Stimulated activated CD8-positive, alpha-beta memory T cell treated with anti-CD3 and anti-CD28 coated beads, Interleukin-7, amount 100 ng/mL, for 24 hours (primary cell): ENCODE data around the gene CIB1.
A peak's percentile ranks its signal among the peaks of the same experiment; 100 is the strongest.
"Not testable (repeated sequence)": the region's sequence is repeated elsewhere in the genome, so short reads cannot be mapped to it uniquely, and the experiment has no call there.

Experiments used
- DNase-seq: peaks from one replicate; pipeline ENCODE4 v3.0.0-alpha.2; 2020; ENCODE audit warnings: low read depth

CIB1 gene

GRCh38 chr15:90192961-90193786 is 40.6 kb downstream of the CIB1 start:
- no peak for DNase-seq

DNA sequence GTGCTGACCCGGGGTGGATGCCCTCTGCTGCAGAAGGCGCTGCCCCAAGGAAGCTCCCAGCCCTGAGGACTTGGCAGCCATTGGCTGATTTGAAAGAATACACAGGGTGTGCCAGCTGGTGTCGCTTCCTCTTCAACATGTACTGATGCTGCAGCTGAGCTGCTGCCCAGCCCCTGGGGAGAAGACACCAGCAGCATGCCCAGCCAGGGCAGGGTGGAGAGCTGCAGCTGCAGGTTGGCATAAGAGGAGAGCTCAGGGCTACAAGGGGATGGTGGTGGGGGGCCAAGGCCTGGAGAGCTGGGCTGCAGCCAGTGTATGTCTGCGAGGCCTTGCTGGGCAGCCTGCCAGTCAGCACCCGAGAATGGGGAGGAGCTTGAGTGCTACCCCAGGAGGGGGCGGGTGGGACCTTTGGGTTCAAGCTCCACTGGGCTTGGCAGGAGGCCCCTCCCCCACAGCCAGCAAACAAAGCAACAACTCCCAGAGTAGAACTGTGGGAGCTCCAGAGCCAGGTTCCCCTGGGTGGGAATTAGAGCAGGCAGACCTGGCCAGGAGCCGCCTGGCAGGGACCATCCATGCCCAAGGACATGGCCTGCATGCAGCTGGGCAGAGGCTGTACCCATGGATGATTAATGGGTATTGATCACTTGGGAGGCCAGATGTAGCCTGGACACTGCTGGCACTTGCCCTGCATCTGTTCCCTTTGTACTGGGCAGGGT is 41.8 kb downstream of the CIB1 start:
- DNase-seq: no peak

- DNase-seq: no peak
These were observed 42.4 kb downstream of the CIB1 start for GRCh38 chr15:90191344-90191687.

GRCh38 chr15:90190606-90191343 is 43.0 kb downstream of the CIB1 start:
- no peak for DNase-seq

DNA sequence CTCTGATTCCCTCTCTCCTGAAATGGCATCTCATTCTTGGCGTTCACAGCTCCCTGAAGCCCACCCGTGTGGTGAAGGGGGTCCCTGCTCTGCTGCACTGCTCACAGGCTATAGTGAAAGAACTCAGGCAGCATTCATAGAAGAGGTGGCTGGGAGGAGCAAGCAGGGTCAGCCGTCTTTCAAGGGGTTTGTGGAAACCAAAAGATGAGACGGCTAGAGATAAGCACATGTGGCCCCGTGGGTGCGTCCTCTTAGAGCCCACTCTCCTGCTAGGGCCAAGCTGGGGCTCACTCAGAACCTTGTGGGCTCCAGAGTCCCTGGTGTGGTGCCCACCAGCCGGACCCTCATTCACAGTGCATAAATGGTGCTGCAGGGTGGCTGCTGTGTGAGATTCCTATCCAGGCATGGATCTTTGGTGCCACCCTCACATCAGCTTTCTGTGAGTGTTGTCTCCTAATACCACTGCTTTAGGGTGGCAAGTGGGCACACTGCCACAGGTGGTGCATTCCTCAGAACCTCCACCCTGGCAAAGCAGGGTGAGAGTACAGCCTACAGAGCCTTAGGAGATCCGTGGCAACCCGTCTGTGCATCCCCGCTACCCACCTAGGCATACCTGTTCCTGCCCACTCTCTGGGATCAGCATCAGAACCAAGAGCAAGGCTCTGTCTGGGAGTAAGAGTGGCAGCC is 43.8 kb downstream of the CIB1 start:
- no peak for DNase-seq

GRCh38 chr15:90188914-90189748 is 44.6 kb downstream of the CIB1 start:
- no peak for DNase-seq

DNA sequence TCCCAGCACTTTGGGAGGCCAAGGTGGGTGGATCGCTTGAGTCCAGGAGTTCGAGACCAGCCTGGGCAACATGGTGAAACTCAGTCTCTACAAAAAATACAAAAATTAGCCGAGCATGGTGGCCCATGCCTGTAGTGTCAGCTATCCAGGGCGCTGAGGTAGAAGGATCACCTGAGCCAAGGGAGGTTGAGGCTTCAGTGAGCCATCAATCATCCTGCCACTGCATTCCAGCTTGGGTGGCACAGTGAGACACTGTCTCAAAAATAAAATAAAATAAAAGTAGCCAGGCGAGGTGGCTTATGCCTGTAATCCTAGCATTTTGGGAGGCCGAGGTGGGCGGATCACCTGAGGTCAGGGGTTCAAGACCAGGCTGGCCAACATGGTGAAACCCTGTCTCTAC is 45.7 kb downstream of the CIB1 start:
- DNase-seq: not testable (repeated sequence)

GRCh38 chr15:90187257-90187868 is 46.4 kb downstream of the CIB1 start:
- DNase-seq: no peak

DNA sequence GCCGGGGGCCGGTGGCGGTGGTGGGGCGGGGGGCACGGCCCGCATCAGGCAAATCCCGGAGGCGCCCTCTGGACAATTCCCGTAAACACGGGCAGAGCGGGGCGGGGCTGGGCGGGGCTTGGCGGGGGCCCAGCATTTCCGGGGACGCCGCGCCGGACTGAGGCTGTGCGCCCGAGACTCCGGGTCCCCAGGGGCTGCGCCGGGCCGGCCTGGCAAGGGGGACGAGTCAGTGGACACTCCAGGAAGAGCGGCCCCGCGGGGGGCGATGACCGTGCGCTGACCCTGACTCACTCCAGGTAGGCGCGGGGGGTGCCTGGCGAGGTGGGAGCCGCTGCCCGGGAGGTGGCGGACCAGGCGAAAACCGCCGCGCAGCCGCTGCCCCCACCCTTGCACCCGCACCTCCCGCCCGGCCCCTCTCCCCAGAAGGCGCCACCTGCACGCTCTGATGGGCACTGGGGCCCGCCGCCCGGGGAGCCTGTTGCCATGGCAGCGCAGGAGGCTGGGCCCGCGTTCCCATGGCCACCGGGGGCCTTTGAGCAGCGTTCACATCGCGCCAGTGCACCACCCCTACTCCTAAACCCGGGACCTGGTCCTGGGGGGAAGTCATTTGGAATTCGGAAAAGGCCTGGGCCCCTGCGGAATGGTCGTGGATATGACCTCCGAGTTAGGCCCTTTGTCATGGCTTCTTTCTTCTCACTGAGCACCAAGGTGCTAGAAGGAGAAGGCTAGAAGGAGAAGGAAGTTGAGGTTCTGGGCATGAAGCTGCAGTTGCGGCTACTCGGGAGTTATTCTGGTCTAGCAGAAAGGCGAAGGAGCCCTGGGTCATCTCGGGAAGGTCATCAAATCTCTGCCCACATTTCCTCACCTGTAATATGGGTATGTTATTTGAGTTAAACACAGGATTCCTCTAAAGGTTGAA is 48.7 kb downstream of the CIB1 start:
- peak; percentile 20 for DNase-seq

- DNase-seq: no peak
These were observed 49.5 kb downstream of the CIB1 start for GRCh38 chr15:90184119-90184785.

GRCh38 chr15:90181776-90182175 is 52.0 kb downstream of the CIB1 start:
- no peak for DNase-seq
